Activated naive CD8-positive, alpha-beta T cell (primary cell): ENCODE measurements around the gene ANKRD44.
"Not testable (repeated sequence)": the region's sequence is repeated elsewhere in the genome, so short reads cannot be mapped to it uniquely, and the experiment has no call there.

Experiments used
- H3K27ac Mint-ChIP-seq: one replicate; pipeline ENCODE4 v1.8.0; 2021; ENCODE audit warnings: mixed read lengths
- H3K27me3 Mint-ChIP-seq: one replicate; pipeline ENCODE4 v1.8.0; 2021; ENCODE audit warnings: mixed read lengths
- H3K36me3 Mint-ChIP-seq: one replicate; pipeline ENCODE4 v1.8.0; 2021; ENCODE audit warnings: mixed read lengths
- H3K4me1 Mint-ChIP-seq: one replicate; pipeline ENCODE4 v1.8.0; 2021; ENCODE audit warnings: low read depth, mixed read lengths
- H3K4me3 Mint-ChIP-seq: one replicate; pipeline ENCODE4 v1.8.0; 2021; ENCODE audit warnings: mild to moderate bottlenecking, mixed read lengths
- H3K9me3 Mint-ChIP-seq: one replicate; pipeline ENCODE4 v1.8.0; 2021; ENCODE audit warnings: low read depth, mixed read lengths

Gene ANKRD44

DNA sequence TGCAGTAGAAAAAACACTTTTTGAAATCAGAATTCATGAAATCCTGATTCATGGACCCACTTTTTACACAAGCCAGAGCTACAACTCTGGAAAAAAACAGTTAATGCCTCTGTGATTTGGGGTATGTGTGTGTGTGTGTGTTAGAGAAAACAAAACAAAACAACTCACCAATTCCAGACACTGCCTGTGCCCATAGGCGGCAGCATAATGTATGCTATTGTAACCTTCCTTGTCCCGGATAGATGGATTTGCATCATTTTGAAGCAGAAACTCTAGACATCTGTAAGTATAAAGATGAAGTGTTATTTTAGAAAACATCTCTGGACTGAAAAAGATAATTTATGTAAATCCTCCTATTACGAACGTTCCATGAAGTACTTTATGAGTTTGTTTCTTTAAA, 232.0 kb downstream of the ANKRD44 start:
- no peaks in the 10 kb centered on the region for H3K27me3 Mint-ChIP-seq
- H3K4me1 Mint-ChIP-seq, result peaks cover 23% of the 10 kb centered on the region
- peaks cover 44% of the 10 kb centered on the region for H3K36me3 Mint-ChIP-seq
- H3K27ac Mint-ChIP-seq, result peak overlapping the region; percentile 46
- H3K9me3 Mint-ChIP-seq, result peaks cover 7% of the 10 kb centered on the region
- no peak overlapping the region for H3K4me3 Mint-ChIP-seq

DNA sequence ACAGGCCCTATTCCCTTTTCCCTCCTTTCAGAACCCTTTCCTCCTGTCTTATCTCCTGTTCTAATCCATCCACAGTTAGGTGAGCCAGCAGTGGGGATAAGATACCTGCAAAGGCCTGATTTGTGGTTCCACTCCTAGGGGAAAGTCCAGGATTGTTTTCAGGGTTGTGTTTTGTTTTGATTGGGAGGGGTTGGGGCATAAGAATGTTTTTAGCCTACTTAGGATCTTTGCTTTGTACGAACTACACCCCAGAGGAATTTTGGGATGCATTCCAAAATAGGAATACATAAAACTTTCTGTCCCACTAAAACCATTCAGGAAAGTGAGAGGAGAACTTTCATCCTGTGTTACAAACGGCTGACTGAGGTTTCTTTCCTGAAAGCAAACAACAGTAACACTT, 233.2 kb downstream of the ANKRD44 start:
- peaks cover 35% of the 10 kb centered on the region for H3K4me1 Mint-ChIP-seq

DNA sequence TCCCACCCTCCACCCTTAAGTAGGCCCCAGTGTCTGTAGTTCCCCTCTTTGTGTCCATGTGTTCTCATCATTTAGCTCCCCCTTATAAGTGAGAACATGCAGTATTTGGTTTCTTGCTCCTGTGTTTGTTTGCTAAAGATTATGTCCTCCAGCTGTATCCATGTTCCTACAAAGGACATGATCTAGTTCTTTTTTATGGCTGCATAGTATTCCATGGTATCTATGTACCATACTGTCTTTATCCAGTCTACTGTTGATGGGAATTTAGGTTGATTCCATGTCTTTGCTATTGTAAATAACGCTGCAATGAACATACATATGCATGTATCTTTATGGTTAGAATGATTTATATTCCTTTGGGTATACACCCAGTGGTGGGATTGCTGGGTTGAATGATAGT, 233.9 kb downstream of the ANKRD44 start:
- H3K36me3 Mint-ChIP-seq, result peaks cover 47% of the 10 kb centered on the region
- peaks cover 41% of the 10 kb centered on the region for H3K4me1 Mint-ChIP-seq
- H3K27me3 Mint-ChIP-seq, result no peaks in the 10 kb centered on the region
- H3K9me3 Mint-ChIP-seq, result peaks cover 7% of the 10 kb centered on the region
- H3K4me3 Mint-ChIP-seq, result no peak overlapping the region
- no peak overlapping the region for H3K27ac Mint-ChIP-seq

More for the DNA sequence above, 233.2 kb downstream of the ANKRD44 start:
- peaks cover 7% of the 10 kb centered on the region for H3K9me3 Mint-ChIP-seq
- H3K4me3 Mint-ChIP-seq, result no peak overlapping the region
- H3K36me3 Mint-ChIP-seq, result peaks cover 47% of the 10 kb centered on the region
- H3K27me3 Mint-ChIP-seq, result no peaks in the 10 kb centered on the region
- peak overlapping the region; percentile 70 for H3K27ac Mint-ChIP-seq

DNA sequence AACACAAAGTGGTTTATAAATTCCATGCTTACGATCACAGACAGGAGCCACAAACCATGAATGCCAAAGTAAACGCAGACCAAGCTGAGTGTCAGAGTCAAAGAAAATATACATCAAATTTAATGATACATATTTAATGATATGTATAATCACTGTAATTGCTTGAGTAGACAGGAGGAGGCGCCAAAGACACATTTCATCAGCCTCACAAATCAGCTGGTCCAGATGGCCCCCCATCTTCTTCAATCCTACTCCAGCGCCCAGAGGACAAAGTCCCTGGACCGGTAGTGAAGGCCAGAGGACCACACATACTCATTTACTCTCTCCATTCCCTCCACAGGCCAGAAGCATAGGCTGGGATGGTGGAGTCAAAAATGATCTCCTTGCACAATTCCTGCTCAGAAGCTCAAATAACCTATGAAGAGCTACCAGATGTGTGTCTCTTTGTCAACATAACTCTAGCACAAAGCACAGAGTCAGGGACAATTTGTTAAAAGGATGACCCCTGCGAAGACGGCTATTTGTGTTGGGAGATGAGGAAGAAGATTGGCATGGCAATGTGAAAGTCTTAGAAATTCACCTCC, 234.7 kb downstream of the ANKRD44 start:
- Mint-ChIP-seq H3K27ac (peak overlapping the region; percentile 35), H3K4me1 (peaks cover 49% of the 10 kb centered on the region), H3K9me3 (peaks cover 7% of the 10 kb centered on the region), H3K36me3 (peaks cover 50% of the 10 kb centered on the region), H3K4me3 (no peak overlapping the region), H3K27me3 (no peaks in the 10 kb centered on the region)

DNA sequence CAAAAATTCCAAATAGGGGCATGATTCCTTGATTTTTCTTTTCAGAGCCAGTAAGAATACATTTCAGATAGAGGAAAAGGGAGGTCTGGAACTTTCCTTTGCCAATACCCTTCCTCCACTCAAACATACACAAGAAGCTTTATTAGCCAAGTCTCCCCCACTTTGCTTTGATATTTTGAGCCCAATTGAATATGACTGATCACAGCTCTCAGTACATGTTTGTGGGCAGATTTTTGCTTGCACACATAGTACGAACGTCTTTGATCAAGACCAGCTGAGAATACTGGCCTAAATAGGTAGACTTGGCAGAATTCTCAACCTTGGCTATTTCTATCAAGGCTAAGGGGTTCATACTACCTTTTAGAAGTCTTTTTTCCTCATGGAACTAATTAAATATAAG, 235.3 kb downstream of the ANKRD44 start:
- Mint-ChIP-seq H3K27ac (no peak overlapping the region), H3K9me3 (peaks cover 7% of the 10 kb centered on the region), H3K4me1 (peaks cover 55% of the 10 kb centered on the region), H3K27me3 (no peaks in the 10 kb centered on the region), H3K4me3 (no peak overlapping the region), H3K36me3 (peaks cover 53% of the 10 kb centered on the region)

DNA sequence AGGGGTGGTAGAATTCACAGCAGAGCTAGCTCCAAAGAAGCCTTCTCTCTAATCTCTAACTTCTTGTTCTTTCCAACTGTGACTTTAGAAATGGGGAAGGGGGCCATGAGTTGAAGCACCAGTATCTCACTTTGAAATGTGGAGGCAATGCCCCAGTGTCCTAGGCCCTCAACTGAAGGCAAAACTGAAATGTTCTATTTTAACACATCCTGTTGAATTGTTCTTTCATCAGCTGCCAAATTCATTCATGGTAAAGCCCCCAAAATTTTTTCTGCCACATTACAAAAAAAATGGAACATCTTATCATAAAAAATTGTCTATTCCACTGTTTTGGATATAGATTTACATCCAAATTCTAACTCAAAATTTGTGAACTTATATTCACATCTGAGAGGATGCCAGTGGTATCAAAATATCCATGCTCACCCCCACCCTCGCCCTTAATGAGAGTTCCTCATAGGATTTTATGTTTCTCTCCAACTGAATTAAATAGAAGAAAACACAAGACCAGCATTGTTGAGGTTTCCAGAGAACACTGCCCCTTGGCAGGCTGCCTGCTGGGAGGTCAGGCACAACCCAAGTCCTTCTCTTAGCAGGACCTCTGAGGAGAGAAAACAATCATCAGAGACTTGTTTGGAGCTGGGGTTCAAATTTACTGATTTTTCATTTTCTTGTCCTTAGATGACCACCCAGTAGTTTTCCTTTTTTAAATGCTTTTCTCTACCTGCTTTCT, 236.7 kb downstream of the ANKRD44 start:
- H3K27me3 Mint-ChIP-seq, result no peaks in the 10 kb centered on the region
- H3K9me3 Mint-ChIP-seq, result peaks cover 7% of the 10 kb centered on the region
- peak overlapping the region; percentile 24 for H3K4me3 Mint-ChIP-seq
- H3K4me1 Mint-ChIP-seq, result peaks cover 62% of the 10 kb centered on the region
- H3K36me3 Mint-ChIP-seq, result peaks cover 59% of the 10 kb centered on the region
- peak overlapping the region; percentile 88 for H3K27ac Mint-ChIP-seq

DNA sequence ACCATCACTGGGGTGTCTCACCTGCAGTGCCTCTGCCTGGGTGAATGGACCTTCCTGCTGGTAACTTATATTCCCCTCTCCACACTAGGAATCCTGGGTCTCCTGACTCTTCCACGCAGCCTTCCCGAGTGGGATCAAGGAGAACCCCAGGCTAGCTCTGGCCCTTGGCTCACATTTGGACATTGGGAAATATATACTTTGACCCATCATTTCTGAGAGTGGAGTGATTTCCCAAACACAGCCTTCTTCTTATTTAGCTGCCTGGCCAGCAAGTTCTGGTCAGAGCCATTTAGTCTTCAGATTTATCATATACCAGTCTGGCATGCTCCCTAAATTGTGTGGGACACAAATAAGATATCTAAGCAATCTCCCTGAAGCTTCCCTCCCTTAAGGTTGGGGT, 237.3 kb downstream of the ANKRD44 start:
- peaks cover 65% of the 10 kb centered on the region for H3K4me1 Mint-ChIP-seq
- H3K9me3 Mint-ChIP-seq, result peaks cover 7% of the 10 kb centered on the region
- H3K27me3 Mint-ChIP-seq, result no peaks in the 10 kb centered on the region
- peak overlapping the region; percentile 88 for H3K27ac Mint-ChIP-seq
- no peak overlapping the region for H3K4me3 Mint-ChIP-seq
- H3K36me3 Mint-ChIP-seq, result peaks cover 60% of the 10 kb centered on the region

DNA sequence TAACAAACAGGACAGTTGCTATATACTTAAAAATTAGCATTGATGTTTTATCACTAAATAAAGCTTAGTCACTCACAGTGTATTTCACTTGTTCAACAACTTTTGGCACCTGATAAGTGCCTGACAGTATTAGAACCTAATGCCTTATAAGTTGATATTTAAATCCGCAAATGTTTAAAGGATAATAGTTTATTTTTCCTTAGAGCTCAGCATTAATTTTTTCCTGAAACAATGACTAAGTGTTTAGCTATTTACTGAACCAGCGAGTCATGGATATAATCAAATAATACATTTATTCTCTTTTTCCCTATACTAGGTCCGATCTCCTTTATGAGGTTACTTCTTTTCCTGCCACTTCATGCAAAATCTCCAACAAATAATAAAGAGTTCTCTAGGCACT, 238.0 kb downstream of the ANKRD44 start:
- H3K4me3 Mint-ChIP-seq, result no peak overlapping the region
- H3K4me1 Mint-ChIP-seq, result peaks cover 65% of the 10 kb centered on the region
- H3K27ac Mint-ChIP-seq, result peak overlapping the region; percentile 88
- peaks cover 57% of the 10 kb centered on the region for H3K36me3 Mint-ChIP-seq
- peaks cover 7% of the 10 kb centered on the region for H3K9me3 Mint-ChIP-seq
- no peaks in the 10 kb centered on the region for H3K27me3 Mint-ChIP-seq

DNA sequence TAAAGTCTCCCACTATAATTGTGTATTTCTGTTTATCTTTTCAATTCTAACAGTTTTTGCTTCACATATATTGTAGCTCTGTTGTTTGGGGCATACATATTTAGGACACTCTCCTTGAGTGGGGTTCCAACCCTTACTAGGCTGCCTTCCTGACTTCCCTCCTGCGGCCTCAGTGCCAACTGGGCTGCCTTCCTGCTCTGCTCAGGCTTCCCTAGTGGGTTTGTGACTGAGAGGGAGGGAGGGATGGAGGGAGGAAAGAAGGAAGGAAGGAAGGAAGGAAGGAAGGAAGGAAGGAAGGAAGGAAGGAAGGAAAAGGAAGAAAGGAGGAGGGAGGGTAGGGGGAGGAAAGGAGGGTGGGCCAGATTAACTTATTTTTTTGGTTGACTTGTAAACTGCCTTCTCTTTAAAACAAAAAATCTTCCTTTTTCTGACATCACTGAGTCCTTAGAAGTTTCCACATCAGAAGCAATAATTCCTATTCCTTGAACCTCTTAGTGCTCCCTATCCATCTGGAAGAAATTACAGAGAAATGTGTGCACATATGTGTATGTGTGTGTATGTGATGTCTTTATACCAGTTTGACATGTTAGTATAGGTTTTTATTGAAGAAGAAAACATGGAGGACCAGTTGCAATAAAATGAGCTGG, 238.7 kb downstream of the ANKRD44 start:
- Mint-ChIP-seq H3K4me1 (peaks cover 65% of the 10 kb centered on the region), H3K36me3 (peaks cover 51% of the 10 kb centered on the region), H3K9me3 (peaks cover 4% of the 10 kb centered on the region), H3K27me3 (no peaks in the 10 kb centered on the region), H3K27ac (peak overlapping the region; percentile 89), H3K4me3 (no peak overlapping the region)

DNA sequence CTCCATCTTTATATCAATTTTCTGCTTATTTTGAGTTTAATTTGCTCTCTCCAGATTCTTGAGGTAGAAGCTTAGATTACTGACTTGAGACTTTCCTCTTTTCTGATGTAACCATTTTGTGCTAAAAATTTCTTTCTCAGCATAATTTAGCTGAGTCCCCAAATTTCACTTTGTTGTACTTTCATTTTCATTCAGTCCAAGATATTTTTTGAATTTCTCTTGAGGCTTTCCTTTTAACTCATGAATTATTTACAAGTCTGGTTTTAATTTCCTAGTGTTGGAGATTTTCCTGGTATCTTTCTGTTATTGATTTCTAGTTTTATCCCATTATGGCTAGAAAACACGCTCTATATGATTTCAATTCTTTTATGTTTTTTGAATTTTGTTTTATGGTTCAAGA, 239.4 kb downstream of the ANKRD44 start:
- H3K36me3 Mint-ChIP-seq, result peaks cover 50% of the 10 kb centered on the region
- H3K4me1 Mint-ChIP-seq, result peaks cover 71% of the 10 kb centered on the region
- peak overlapping the region; percentile 21 for H3K4me3 Mint-ChIP-seq
- H3K27me3 Mint-ChIP-seq, result no peaks in the 10 kb centered on the region
- peak overlapping the region; percentile 89 for H3K27ac Mint-ChIP-seq
- H3K9me3 Mint-ChIP-seq, result no peaks in the 10 kb centered on the region

DNA sequence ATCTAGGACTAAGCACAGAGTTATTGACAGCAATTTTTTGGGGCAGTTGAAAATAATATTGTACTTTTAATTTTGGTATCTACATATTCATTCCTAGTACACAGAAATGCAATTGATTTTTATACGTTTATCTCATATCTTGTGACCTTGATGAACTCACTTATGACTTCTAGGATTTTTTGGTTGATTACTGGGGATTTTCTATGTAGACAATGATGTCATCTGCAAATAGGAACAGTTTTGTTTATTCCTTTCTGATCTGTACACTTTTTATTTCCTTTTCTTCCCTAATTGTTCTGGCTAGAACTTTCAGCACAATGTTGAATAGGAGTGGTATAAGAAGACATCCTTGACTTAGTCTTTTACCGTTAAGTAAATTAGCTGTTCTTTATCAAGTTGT, 240.6 kb downstream of the ANKRD44 start:
- no peak overlapping the region for H3K4me3 Mint-ChIP-seq
- H3K9me3 Mint-ChIP-seq, result no peaks in the 10 kb centered on the region
- H3K27me3 Mint-ChIP-seq, result no peaks in the 10 kb centered on the region
- H3K36me3 Mint-ChIP-seq, result peaks cover 50% of the 10 kb centered on the region
- H3K4me1 Mint-ChIP-seq, result peaks cover 76% of the 10 kb centered on the region
- peak overlapping the region; percentile 89 for H3K27ac Mint-ChIP-seq

DNA sequence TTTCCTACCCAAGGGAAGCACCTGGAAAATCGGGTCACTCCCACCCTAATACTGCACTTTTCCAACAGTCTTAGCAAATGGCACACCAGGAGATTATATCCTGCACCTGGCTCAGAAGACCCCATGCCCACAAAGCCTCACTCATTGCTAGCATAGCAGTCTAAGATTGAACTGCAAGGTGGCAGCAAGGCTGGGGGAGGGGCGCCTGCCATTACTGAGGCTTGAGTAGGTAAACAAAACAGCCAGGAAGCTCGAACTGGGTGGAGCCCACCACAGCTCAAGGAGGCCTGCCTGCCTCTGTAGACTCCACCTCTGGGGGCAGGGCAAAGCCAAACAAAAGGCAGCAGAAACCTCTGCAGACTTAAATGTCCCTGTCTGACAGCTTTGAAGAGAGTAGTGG, 248.0 kb downstream of the ANKRD44 start:
- H3K4me3 Mint-ChIP-seq, result not testable (repeated sequence)

DNA sequence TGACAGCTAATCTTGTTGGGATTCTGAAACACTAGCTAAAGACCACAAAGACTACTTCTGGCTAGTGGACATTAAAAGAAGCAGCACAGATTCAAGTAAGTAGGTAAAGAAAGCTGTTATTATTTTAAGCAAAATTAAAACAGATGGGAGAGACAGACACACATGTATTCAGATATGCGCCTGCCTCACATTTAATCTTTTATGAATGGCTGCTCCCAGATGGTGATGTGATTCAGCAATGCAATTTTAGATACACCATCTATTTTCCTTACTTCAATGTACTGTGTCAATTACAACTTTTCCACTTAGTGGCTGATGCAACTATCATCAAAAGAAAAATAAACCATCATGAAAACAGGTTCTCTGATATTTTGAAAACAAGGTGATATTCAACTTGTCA, 251.1 kb downstream of the ANKRD44 start:
- H3K27ac Mint-ChIP-seq, result peak overlapping the region; percentile 68

More for the DNA sequence above, 248.0 kb downstream of the ANKRD44 start:
- not testable (repeated sequence) for H3K9me3 Mint-ChIP-seq, H3K27me3 Mint-ChIP-seq
- Mint-ChIP-seq H3K36me3 (peaks cover 41% of the 10 kb centered on the region), H3K4me1 (peaks cover 50% of the 10 kb centered on the region), H3K27ac (peak overlapping the region; percentile 61)

DNA sequence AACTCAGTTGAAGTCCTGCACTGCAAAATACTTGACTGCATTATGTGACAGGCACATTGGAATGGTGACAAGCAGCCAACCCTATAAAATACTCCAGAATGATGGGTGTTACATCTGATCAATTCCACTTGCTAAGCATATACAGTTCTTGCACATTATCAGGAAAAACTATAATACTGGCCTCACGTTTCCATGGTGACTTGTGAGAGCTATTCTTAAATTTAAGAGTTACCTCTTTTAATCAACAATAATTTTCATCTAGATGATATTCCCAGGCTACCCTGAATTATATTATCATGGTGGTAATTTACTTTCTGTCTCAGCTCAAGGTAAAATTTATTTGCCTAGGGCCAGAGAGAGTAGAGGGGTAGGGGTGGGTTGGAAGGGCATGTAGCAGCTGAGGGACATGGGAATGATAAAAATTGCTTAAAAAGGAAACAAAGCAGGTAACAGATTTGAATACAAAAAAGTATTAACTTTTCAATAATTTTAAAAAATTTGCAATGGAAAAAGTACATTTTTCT, 251.7 kb downstream of the ANKRD44 start:
- no peak overlapping the region for H3K4me3 Mint-ChIP-seq
- H3K27me3 Mint-ChIP-seq, result no peaks in the 10 kb centered on the region
- peaks cover 35% of the 10 kb centered on the region for H3K4me1 Mint-ChIP-seq
- H3K27ac Mint-ChIP-seq, result peak overlapping the region; percentile 34
- H3K36me3 Mint-ChIP-seq, result peaks cover 51% of the 10 kb centered on the region
- peaks cover 13% of the 10 kb centered on the region for H3K9me3 Mint-ChIP-seq

More for the DNA sequence above, 251.1 kb downstream of the ANKRD44 start:
- Mint-ChIP-seq H3K27me3 (no peaks in the 10 kb centered on the region), H3K4me1 (peaks cover 36% of the 10 kb centered on the region), H3K9me3 (peaks cover 13% of the 10 kb centered on the region), H3K36me3 (peaks cover 53% of the 10 kb centered on the region), H3K4me3 (no peak overlapping the region)

DNA sequence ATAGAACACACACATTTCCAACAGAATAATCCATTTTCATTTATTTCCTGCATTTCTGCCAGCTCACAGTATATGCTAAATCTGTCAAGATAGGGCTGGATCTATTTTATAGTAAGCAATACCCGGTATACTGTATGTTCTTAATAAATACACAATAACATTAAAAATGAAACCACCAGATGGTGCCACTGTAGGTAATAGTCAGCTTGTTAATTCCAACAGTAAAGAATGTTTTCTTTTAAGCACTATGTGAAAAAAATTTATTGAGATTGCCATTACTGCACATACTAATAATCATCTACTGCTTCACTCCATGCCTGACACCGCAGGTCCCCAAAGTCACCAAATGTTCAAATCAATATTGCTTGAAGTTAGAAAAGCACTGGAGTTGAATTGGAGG, 252.6 kb downstream of the ANKRD44 start:
- Mint-ChIP-seq H3K9me3 (peaks cover 13% of the 10 kb centered on the region), H3K27me3 (no peaks in the 10 kb centered on the region), H3K4me1 (peaks cover 31% of the 10 kb centered on the region), H3K27ac (peak overlapping the region; percentile 46), H3K4me3 (no peak overlapping the region), H3K36me3 (peaks cover 48% of the 10 kb centered on the region)
